GM21423 (cell line): ENCODE results near the gene TMEM97.

Experiments
- ATAC-seq: cut with Tn5 transposase; IDR thresholded peaks from one replicate; pipeline ENCODE4 v1.9.1; 2021; ENCODE audit warnings: mild to moderate bottlenecking, moderate library complexity; ENCODE audit not compliant: unreplicated experiment

The TMEM97 gene

DNA sequence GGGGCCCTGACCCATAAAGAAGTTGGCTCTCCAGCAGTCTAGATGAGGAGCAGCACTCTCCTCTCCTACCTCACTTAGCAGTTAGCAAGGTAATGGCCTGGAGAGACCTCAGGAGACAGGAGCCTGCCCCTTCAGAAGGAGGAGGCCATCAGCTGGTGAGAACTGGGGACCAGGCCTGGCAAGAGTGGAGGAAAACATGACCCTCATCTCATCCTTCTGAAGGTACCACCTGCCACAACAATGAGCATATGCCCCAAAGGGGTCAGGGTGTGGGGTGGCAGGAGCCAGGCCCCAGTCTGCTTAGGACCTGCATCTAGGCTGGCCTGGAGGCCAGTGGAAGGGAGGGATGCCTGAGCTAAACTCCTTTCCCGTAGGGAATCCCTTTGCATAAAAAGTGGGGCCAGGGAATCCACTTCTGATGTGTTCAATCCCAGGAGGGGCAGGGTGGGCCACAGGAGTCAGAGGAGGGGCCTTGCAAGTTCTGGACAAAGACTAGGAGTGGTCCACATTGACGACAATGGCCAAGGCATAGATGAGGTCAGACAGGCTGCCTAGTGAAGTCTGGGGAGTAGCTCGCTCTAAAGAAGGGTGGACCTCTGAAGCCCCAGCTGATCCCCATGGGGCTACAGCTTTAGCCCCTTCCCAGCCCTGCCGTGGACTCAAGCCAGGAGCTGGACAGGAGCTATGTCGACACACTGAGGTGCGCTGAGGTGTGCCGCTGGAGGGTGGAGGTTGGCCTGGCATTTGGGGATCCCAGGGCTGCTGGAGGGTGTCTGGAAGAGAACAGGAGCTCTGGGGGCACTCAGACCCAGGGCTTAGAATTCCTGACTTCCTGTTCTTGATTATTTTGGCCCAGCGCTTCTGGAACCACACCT is 45.0 kb downstream of the TMEM97 start:
- no peak for ATAC-seq

DNA sequence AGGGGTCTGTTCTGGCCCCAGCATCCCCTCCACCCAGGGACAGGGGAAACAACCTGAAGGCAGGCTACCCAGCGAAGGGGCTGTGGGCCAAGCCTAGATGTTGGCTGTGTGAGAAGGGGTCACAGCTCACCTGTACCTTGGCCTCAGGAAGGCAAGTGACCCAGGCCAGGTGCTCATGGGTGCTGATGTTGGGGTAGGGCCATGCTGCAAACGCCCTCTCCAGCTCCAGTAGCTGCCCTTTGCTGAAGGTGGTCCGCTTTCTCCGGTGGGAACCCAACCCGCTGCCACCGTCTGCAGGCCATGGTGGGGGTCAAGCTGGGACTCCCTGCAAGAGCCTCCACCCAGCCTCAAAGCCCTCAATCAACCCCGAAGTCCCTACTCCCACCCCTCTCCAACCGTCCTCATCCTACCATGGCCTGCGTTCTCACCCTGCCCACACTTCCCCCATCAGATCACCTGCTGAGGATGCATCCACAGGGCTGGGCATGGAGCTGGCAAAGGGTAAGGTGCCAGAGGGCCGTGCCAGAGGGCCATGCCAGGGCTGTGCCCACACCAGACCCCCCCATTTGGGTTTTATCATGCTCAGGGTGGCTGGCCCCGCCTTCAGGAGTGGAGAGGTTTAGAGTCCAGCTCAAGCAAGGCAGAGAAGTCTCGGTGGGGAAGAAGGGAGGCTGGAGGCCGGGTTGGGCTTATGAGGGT is 45.8 kb downstream of the TMEM97 start, which contains the start of gene SEBOX:
Gene SEBOX (minus strand): TSS at position 535 of the 699 bp plus-strand sequence. CDS start 48 bp downstream, at position 487.
- no peak for ATAC-seq

DNA sequence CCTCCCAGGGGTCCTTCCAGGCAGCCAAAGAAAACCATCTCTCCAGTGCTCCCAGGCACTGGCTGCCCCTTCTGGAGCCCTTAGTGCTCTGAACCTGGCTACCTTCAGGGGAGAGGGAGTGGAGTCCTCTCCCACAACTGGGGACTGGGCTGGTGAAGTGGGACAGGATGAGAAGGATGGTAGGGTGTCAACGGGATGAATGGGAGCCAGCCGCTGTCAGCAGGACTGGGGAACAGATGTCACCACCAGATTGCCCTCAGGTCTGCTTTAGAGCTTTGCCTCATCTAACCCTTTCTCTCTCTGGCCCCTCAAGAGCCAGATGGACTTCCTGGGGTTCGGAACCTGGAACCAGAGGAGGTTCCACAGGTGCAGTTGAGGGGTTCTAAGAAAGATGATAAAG is 46.5 kb downstream of the TMEM97 start:
- no peak for ATAC-seq

DNA sequence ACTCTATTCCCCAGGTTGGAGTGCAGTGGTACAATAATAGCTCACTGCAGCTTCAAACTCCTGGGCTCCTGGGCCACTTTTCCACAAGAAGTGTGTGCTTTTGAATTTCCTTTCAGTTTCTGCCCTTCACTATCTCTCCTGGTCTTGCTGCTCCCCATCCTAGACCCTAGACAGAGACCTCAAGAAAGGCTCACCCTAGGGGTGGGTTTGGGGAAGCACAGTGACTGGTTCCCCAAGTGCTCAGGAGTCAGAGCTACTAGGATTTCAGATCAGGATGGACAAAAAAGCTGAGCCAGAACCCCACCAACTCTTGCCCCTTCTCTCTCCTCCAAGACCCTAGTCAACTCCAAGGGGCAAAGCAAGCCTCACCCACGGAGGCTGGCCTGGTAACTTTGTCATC is 47.6 kb downstream of the TMEM97 start:
- no peak for ATAC-seq

DNA sequence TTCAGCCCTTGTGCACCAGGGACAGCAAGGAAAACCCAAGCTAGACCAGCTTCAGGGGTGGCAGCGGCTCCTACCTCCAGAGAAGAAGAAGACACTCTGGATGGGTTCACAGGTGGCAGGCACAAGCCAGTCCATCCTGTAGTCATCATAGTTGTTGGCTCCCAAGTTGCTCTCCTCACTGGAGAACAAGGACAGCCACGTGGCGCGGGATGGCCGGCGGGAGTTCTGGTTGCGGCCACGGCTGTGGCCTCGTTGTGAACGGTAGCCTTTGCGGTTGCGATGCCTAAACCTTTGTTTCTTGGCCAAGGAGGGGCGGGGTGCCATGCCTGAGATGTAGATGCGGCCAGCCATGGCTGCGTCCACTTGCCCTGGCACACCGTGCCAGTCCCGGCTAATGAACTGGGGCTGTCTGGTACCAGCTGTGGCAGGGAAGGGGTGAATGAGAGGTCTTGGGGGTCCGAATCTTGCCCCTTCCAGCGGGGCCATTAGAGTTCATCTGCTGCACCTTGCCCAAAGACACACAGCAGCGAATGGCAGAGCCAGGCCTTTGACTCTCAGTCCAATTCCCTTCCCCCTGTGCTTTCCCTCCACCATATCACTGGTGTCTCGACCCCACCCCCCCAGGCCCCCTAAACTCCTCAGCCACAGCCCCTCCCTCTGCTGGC is 48.8 kb downstream of the TMEM97 start:
- ATAC-seq, result no peak

DNA sequence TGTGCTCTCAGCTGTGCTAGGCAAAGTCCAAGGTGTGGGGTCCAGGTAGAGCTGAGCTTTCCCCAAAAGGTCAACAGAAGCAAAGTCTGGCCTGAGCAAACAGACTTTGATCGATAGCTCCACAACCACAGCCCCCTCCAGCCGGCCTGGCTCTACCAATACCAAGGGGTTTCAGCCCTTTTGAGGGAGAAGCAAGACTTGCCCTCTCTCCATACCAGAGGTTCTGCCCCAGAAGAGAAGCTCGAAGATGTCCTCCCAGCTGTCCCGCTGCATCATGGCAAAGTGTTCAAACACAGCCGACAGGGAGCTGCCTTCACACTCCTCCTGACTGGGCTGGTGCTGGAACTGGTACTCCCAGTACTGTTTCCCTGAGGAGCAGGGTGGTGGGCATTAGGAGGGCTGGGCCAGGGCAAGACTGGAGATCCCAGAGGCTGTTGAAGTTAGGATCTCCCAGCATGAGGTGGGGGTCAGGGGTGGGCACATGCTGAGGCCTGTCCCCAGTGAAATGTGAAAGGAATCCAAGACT is 49.4 kb downstream of the TMEM97 start:
- no peak for ATAC-seq

DNA sequence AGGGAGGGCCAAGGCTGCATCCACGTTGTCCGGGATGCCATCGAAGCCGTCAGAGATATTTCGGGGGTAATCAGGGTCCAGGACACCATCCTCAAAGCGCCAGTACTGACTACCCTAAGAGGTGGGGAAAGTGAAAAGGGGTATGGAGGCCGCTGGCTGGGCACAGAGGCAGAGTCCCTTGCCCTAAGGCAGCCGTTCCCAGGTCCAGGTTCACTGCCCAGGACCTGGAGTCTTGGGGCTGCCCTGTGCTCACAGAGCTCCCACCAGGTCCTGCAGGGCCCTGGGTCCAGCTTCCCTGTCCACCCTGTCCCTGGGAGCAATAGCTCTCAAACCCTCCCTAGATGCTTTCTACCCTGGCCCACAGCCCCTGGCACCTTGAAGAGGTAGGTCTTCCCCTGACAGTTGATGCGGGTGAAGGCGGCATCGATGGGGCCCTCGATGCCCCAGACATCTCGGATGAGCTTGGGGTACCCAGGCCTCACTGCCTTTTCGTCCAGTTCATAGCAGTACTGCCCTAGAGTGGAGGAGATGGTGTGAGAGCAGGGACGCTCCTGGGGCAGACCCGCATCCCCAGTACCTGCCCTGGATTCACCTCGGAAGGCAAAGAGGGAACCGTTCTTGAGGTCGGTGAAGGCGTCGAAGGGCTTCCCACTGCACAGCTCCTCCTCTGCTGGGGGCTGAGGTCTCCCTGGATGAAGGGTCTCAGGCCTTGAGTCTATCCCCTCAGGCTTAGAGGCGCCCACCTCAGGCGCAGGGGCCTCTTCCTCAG is 50.1 kb downstream of the TMEM97 start:
- ATAC-seq, result no peak

DNA sequence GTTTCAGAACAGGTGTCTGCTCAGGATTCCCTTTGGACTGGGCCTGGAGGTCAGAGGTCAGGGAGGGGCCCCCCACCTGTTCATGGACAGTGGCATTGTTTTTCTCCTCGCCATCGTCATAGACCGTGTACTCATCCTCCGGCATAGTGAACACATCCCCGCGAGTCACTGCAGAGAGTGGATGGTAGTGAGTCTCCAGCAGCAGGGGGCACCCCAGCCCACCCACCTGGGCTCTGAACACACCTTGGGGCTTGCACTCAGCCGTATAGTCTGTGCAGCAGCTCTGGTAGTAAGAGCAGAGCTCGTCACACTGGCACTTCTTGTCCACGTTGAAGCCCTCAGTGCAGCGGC is 50.7 kb downstream of the TMEM97 start:
- ATAC-seq, result no peak

DNA sequence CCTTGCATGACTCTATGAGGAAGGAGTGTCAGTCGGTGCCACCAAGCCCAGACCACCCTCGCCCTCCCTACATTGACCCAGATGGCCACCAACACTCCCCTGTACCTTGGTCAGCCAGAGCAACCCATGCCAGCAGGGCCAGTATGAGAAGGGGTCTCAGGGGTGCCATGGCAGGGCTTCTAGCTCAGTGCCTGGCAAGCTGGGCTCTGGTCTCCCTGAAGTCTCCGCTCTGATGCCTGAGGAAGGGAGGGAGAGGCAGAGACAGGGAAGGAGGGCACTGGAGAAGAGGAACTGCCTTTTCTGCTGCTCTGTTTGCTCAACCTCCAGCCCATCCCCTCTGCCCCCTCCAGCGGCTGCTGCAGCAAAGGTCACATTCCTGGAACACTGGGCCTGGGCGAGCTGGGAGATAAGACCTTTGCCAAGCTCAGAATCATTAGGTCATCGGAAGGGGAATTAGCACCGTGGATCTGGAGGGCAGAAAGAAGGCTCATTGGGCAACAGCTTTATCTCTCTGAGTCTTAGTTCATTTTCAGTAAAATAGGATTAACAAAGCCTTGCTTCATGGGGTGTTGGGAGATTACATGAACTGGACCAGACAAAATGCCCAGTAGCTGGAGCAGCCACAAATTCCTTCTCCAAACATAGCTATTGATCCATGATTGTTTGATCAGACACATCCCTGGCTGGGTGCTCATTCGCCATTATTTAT is 51.2 kb downstream of the TMEM97 start, which contains the start of gene VTN:
Gene VTN (minus strand): TSS at position 273 of the 709 bp plus-strand sequence. CDS start 104 bp downstream, at position 169.
- ATAC-seq, result no peak

DNA sequence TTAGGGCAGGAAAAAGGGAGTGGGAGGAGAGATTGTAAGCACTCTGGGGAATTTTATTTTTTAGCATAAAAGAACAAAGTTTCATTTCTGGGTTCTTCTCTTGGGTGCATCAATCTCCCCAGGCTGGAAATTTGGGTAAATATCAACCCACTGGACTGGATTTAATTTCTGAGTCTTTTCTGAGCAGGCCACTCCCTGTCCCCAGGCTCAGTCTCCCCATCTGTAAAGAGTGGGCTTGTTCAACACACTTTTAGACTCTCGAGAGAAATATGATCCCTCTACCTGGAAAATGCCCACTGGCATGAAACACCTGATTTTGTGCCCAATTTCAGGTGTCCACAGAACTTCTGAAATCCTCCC is 51.7 kb downstream of the TMEM97 start:
- no peak for ATAC-seq

DNA sequence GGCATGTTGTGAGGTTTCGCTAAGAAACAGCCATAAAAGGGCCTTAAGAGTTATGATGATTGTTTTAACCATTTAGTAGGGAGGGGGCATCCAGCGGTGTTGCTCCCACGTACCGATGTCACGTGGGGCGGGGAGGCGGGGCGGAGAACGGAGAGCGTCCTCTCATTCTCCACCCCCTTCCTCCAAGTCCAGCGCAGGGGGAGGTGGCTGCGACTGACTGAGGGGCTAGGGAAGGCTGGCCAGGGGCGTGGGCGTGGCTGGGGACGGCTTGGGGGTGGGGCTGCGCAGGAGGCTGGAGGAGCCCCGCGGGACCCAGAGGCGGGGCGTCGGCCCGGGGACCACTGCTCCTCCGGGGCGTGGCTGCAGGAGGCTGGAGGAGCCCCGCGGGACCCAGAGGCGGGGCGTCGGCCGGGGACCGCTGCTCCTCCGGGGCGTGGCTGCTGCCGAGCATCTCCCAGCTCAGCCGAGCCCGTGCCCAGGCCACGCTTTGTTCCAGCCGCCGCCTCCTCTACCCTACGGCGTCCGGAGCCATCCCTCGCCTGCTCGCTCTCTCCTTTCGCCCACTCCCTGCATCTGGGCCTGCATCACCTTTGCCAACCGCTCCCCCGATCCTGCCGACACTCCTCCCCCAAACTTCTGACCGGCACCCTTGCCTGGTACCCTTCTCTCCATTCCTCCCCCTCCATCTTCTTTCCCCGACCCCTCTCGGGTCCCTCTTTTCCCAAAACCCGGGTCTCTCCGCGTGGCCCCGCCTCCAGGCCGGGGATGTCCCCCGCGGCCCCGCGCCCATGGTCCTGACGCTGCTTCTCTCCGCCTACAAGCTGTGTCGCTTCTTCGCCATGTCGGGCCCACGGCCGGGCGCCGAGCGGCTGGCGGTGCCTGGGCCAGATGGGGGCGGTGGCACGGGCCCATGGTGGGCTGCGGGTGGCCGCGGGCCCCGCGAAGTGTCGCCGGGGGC is 52.5 kb downstream of the TMEM97 start, which contains the start of gene SARM1:
Gene SARM1 (plus strand): TSS at position 450 of the 958 bp plus-strand sequence. CDS start 339 bp downstream, at position 789.
- peak; percentile 73 for ATAC-seq

DNA sequence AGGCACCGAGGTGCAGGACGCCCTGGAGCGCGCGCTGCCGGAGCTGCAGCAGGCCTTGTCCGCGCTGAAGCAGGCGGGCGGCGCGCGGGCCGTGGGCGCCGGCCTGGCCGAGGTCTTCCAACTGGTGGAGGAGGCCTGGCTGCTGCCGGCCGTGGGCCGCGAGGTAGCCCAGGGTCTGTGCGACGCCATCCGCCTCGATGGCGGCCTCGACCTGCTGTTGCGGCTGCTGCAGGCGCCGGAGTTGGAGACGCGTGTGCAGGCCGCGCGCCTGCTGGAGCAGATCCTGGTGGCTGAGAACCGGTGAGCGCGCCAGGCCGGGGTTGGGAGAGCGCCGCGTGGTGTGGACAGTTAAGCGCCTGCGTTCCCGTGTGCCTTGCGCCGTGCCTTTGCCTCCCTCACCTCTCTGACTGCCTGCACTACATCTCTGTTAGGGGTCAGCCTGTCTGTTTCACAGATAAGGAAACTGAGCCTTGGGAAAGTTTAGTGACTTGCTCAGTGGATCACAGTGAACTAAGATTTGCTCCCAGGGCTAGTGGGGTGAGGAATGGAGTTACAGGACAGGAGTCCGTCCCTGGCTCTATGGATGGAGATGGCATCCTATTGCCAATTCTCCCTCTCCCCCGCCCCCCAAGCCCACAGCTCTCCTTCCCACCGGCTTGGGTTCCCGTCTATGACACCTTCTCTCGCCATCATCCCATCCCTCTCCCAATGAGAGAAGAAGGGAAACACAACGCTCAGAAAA is 53.4 kb downstream of the TMEM97 start:
- ATAC-seq, result peak; percentile 13

DNA sequence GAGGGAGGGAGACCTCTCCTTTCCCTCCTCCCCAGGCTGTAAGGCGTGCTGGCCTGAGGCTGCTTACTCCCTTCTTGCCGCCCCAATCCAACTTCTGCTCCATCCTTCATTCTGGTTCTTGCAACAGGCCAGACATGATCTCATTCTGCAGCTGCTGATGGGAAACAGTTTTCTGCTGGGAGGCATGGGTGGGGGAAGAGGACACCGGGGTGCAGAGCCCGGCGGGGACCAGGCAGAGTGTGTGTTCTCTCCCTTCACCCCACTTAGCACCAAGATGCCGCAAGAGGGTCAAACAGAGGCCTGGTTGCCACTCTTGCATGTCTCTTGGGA is 53.9 kb downstream of the TMEM97 start:
- ATAC-seq, result no peak
